HG02623 (cell line): ENCODE data around the gene MRPL9.
"Not testable (repeated sequence)": the region's sequence is repeated elsewhere in the genome, so short reads cannot be mapped to it uniquely, and the experiment has no call there.

Experiments used
- ATAC-seq: cut with Tn5 transposase; IDR thresholded peaks from one replicate; pipeline ENCODE4 v1.9.1; 2021; ENCODE audit warnings: moderate library complexity; ENCODE audit not compliant: unreplicated experiment

The MRPL9 gene

GRCh38 chr1:151787689-151788088, 24.4 kb upstream of the MRPL9 start:
- ATAC-seq = no peak

- no peak for ATAC-seq
Measured at GRCh38 chr1:151783796-151784195, 20.5 kb upstream of the MRPL9 start.

GRCh38 chr1:151782741-151783140, 19.4 kb upstream of the MRPL9 start:
- ATAC-seq = no peak

GRCh38 chr1:151782026-151782425, 18.7 kb upstream of the MRPL9 start:
- not testable (repeated sequence) for ATAC-seq

- ATAC-seq = not testable (repeated sequence)
Measured at GRCh38 chr1:151780736-151781135, 17.4 kb upstream of the MRPL9 start.

- ATAC-seq = no peak
Measured at GRCh38 chr1:151779852-151780251, 16.6 kb upstream of the MRPL9 start.

- no peak for ATAC-seq
Measured at GRCh38 chr1:151777317-151777716, 14.0 kb upstream of the MRPL9 start.

GRCh38 chr1:151776665-151777062, 13.4 kb upstream of the MRPL9 start:
- ATAC-seq = no peak

GRCh38 chr1:151775894-151776664, 12.8 kb upstream of the MRPL9 start:
- ATAC-seq = no peak

- no peak for ATAC-seq
Measured at GRCh38 chr1:151774256-151774922, 11.1 kb upstream of the MRPL9 start.

GRCh38 chr1:151773702-151774101, 10.4 kb upstream of the MRPL9 start:
- no peak for ATAC-seq

- ATAC-seq = not testable (repeated sequence)
Measured at GRCh38 chr1:151769270-151769669, 6.0 kb upstream of the MRPL9 start.

- not testable (repeated sequence) for ATAC-seq
Measured at GRCh38 chr1:151768351-151769066, 5.2 kb upstream of the MRPL9 start.

GRCh38 chr1:151763990-151764389, 694 bp upstream of the MRPL9 start:
- ATAC-seq = no peak

GRCh38 chr1:151760597-151761385, 2.5 kb downstream of the MRPL9 start:
- ATAC-seq = no peak

- ATAC-seq = no peak
Measured at GRCh38 chr1:151759241-151759640, 4.1 kb downstream of the MRPL9 start.

GRCh38 chr1:151756291-151756690, 7.0 kb downstream of the MRPL9 start:
- no peak for ATAC-seq

- no peak for ATAC-seq
Measured at GRCh38 chr1:151741516-151741915, 21.8 kb downstream of the MRPL9 start.

- no peak for ATAC-seq
Measured at GRCh38 chr1:151739590-151740355, 23.5 kb downstream of the MRPL9 start.

GRCh38 chr1:151737479-151737878, 25.8 kb downstream of the MRPL9 start:
- ATAC-seq = no peak
